Measurements from ENCODE around the gene PTPRA. TPM values are rescaled to one million over a fixed set of nuclear protein-coding genes. Genes with fewer than 3 reads are reported as not detected.

The PTPRA gene
- total RNA-seq, 1 experiment from 2014 or later, result 45.2 TPM

- Histone ChIP-seq H3K9ac (ENCODE audit: extremely low read depth, insufficient read length, low read length) (no peak overlapping the region), H3K4ac (ENCODE audit: low read depth, low read length) (no peak overlapping the region), H3T11ph (ENCODE audit: low read length) (no peak overlapping the region), H2BK12ac (ENCODE audit: insufficient read length, low read depth, low read length) (no peak overlapping the region), H2AFZ (ENCODE audit: low read length) (no peak overlapping the region), H3K27me3 (ENCODE audit: insufficient read depth, low read length) (no peaks in the 10 kb centered on the region), H2BK120ac (ENCODE audit: low read depth, low read length, poor library complexity, severe bottlenecking) (no peak overlapping the region), H2BK15ac (ENCODE audit: low read depth, low read length) (no peak overlapping the region), H3K56ac (ENCODE audit: insufficient read length, low read depth, low read length) (no peak overlapping the region), H3K23me2 (ENCODE audit: insufficient read length, low read depth, low read length, poor library complexity, severe bottlenecking) (no peaks in the 10 kb centered on the region), H3K27ac (ENCODE audit: insufficient read length, low read depth, low read length) (no peak overlapping the region), H3K79me1 (ENCODE audit: insufficient read depth, low read depth, low read length, poor library complexity, severe bottlenecking) (no peaks in the 10 kb centered on the region), H2BK20ac (ENCODE audit: low read depth, low read length, poor library complexity, severe bottlenecking) (no peak overlapping the region), H3K23ac (ENCODE audit: insufficient read length, low read depth, low read length) (no peak overlapping the region), H3K18ac (ENCODE audit: insufficient read length, low read depth, low read length) (no peak overlapping the region), H3K4me2 (ENCODE audit: insufficient read depth, insufficient read length, low read length) (no peak overlapping the region), H4K91ac (ENCODE audit: insufficient read length, low read depth, low read length) (no peak overlapping the region), H3K9me3 (ENCODE audit: control insufficient read depth, low read depth, low read length) (no peaks in the 10 kb centered on the region), H4K5ac (ENCODE audit: insufficient read length, low read depth, low read length) (no peak overlapping the region), H4K8ac (replicated peaks; ENCODE audit: insufficient read length, low read depth, low read length) (no peak overlapping the region), H3K14ac (ENCODE audit: insufficient read depth, low read length) (no peak overlapping the region), H4K20me1 (ENCODE audit: control insufficient read depth, insufficient read depth, insufficient read length) (no peaks in the 10 kb centered on the region), H3K4me1 (ENCODE audit: insufficient read depth, low read length) (no peaks in the 10 kb centered on the region), H2BK5ac (ENCODE audit: insufficient read length, low read length) (no peak overlapping the region), H3K79me2 (ENCODE audit: insufficient read depth, low read length) (no peaks in the 10 kb centered on the region), H2AK5ac (ENCODE audit: insufficient read length, low read length) (no peak overlapping the region)
- H3K9me3 Mint-ChIP-seq, result no peaks in the 10 kb centered on the region
- no peak for DNase-seq
- WGBS (ENCODE audit: extremely low coverage, insufficient read length, low lambda C conversion rate), result no CpG with 5 or more reads among the region's 1 CpG
- H3K27me3 Mint-ChIP-seq (ENCODE audit: low read depth), result no peaks in the 10 kb centered on the region
- H3K4me1 Mint-ChIP-seq, result no peaks in the 10 kb centered on the region
- no peak overlapping the region for H3K27ac Mint-ChIP-seq
- TF ChIP-seq CTCF (conservative IDR thresholded peaks at IDR 0.05), result no peak
- H3K4me3 Mint-ChIP-seq, result no peak overlapping the region
- H3K36me3 Mint-ChIP-seq (ENCODE audit: insufficient read depth in 1 of 3, low read depth in 3 of 3), result peaks cover 23 to 56% (median 40%) of the 10 kb centered on the region in 3 experiments
Measured at GRCh38 chr20:3010985-3011723, 137.9 kb downstream of the PTPRA start.
